ENCODE data around the gene WIPF3.

DNA sequence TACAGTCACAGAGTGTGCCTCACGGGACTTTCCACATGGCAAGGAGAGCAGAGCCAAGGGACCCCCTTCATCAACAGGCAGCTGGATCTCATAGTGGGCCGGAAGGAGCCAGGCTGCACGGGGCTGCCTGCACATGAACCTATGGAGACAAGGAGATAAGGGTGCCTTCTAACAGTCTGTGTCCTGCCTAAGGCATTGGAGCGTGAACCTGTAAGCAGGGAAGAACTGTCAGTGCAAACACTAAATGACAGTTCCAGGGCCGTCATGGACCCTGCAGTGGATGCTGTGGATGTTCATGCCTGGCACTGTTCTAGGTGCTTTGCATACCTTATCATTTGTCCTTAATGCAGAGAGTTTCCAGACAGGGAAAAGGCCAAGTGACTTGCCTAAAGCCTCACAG, 85.9 kb downstream of the WIPF3 start:
- no peak for TF ChIP-seq SUZ12 (IDR thresholded peaks at IDR 0.05; ENCODE audit: extremely low read depth, insufficient read depth, insufficient read length)
- TF ChIP-seq ZNF274 (IDR thresholded peaks at IDR 0.05; ENCODE audit: low read depth, low read length): no peak
